H9 (cell line): ENCODE data around the gene CARD11. TPM values are rescaled to one million over a fixed set of nuclear protein-coding genes. Genes with fewer than 3 reads are reported as not detected.

Experiments
- DNase-seq: peaks from one replicate; pipeline ENCODE4 v3.0.0-alpha.2; 2017
- H2AFZ ChIP-seq: one replicate; pipeline ENCODE4 v1.6.1; 2013; ENCODE audit warnings: mild to moderate bottlenecking, low read length, control low read depth, moderate library complexity
- H2AK5ac ChIP-seq: 2 replicates; pipeline ENCODE4 v1.6.1; 2013; ENCODE audit warnings: low read length, control low read depth, mixed read lengths; ENCODE audit not compliant: insufficient read length
- H2BK120ac ChIP-seq: one replicate; pipeline ENCODE4 v1.6.1; 2013; ENCODE audit warnings: low read depth, mild to moderate bottlenecking, low read length, control low read depth, inconsistent platforms; ENCODE audit not compliant: poor library complexity, severe bottlenecking
- H2BK12ac ChIP-seq: 2 replicates; pipeline ENCODE4 v1.6.1; 2013; ENCODE audit warnings: low read length, control low read depth, mixed read lengths, low read depth; ENCODE audit not compliant: insufficient read length
- H2BK15ac ChIP-seq: 2 replicates; pipeline ENCODE4 v1.6.1; 2013; ENCODE audit warnings: low read depth, low read length, control low read depth
- H2BK20ac ChIP-seq: one replicate; pipeline ENCODE4 v1.6.1; 2013; ENCODE audit warnings: low read depth, mild to moderate bottlenecking, low read length, control low read depth, inconsistent platforms; ENCODE audit not compliant: poor library complexity, severe bottlenecking
- H2BK5ac ChIP-seq: 2 replicates; pipeline ENCODE4 v1.6.1; 2013; ENCODE audit warnings: low read length, control low read depth, mixed read lengths; ENCODE audit not compliant: insufficient read length
- H3K14ac ChIP-seq: 2 replicates; pipeline ENCODE4 v1.6.1; 2013; ENCODE audit warnings: low read length, control low read depth; ENCODE audit not compliant: insufficient read depth
- H3K18ac ChIP-seq: 2 replicates; pipeline ENCODE4 v1.6.1; 2013; ENCODE audit warnings: low read depth, mild to moderate bottlenecking, mixed read lengths, low read length, control low read depth; ENCODE audit not compliant: insufficient read length
- H3K23ac ChIP-seq: 2 replicates; pipeline ENCODE4 v1.6.1; 2013; ENCODE audit warnings: low read length, control low read depth, mixed read lengths, low read depth; ENCODE audit not compliant: insufficient read length
- H3K23me2 ChIP-seq: 2 replicates; pipeline ENCODE4 v1.6.1; 2013; ENCODE audit warnings: low read depth, mild to moderate bottlenecking, mixed read lengths, low read length, control low read depth; ENCODE audit not compliant: insufficient read length, poor library complexity, severe bottlenecking
- H3K27ac ChIP-seq: 2 replicates; pipeline ENCODE4 v1.5.1; 2013; ENCODE audit warnings: low read length, control low read depth, mixed read lengths, low read depth; ENCODE audit not compliant: insufficient read length
- H3K27me3 ChIP-seq: 2 replicates; pipeline ENCODE4 v1.6.1; 2013; ENCODE audit warnings: low read length, control low read depth, inconsistent platforms; ENCODE audit not compliant: insufficient read depth
- H3K4ac ChIP-seq: 2 replicates; pipeline ENCODE4 v1.6.1; 2013; ENCODE audit warnings: low read depth, mild to moderate bottlenecking, control low read depth, inconsistent platforms, low read length, moderate library complexity
- H3K4me1 ChIP-seq: 2 replicates; pipeline ENCODE4 v1.6.1; 2013; ENCODE audit warnings: low read length, control low read depth, inconsistent platforms; ENCODE audit not compliant: insufficient read depth
- H3K4me2 ChIP-seq: 2 replicates; pipeline ENCODE4 v1.6.1; 2013; ENCODE audit warnings: low read length, control low read depth, mixed read lengths; ENCODE audit not compliant: insufficient read length, insufficient read depth
- H3K56ac ChIP-seq: 2 replicates; pipeline ENCODE4 v1.6.1; 2013; ENCODE audit warnings: low read depth, mild to moderate bottlenecking, mixed read lengths, low read length, control low read depth; ENCODE audit not compliant: insufficient read length
- H3K79me1 ChIP-seq: 2 replicates; pipeline ENCODE4 v1.6.1; 2013; ENCODE audit warnings: low read depth, mild to moderate bottlenecking, moderate library complexity, low read length, control low read depth, inconsistent platforms; ENCODE audit not compliant: insufficient read depth, poor library complexity, severe bottlenecking
- H3K79me2 ChIP-seq: 2 replicates; pipeline ENCODE4 v1.6.1; 2013; ENCODE audit warnings: low read length, control low read depth, inconsistent platforms; ENCODE audit not compliant: insufficient read depth
- H3K9ac ChIP-seq: 2 replicates; pipeline ENCODE4 v1.6.1; 2013; ENCODE audit warnings: low read length, control low read depth, mixed read lengths; ENCODE audit not compliant: insufficient read length; ENCODE audit errors: extremely low read depth
- H3K9me3 ChIP-seq: one replicate; pipeline ENCODE4 v1.6.1; 2013; ENCODE audit warnings: low read depth, low read length, inconsistent platforms; ENCODE audit not compliant: control insufficient read depth
- H3T11ph ChIP-seq: one replicate; pipeline ENCODE4 v1.6.1; 2013; ENCODE audit warnings: mild to moderate bottlenecking, low read length, control low read depth, inconsistent platforms
- H4K20me1 ChIP-seq: one replicate; pipeline ENCODE4 v1.6.1; 2013; ENCODE audit not compliant: control insufficient read depth, insufficient read length, insufficient read depth
- H4K5ac ChIP-seq: 2 replicates; pipeline ENCODE4 v1.6.1; 2013; ENCODE audit warnings: low read depth, mild to moderate bottlenecking, mixed read lengths, low read length, control low read depth; ENCODE audit not compliant: insufficient read length
- H4K8ac ChIP-seq: replicated peaks from 2 replicates; pipeline ENCODE4 v1.6.1; 2013; ENCODE audit warnings: low read length, control low read depth, mixed read lengths, low read depth; ENCODE audit not compliant: insufficient read length
- H4K91ac ChIP-seq: 2 replicates; pipeline ENCODE4 v1.6.1; 2013; ENCODE audit warnings: low read depth, mild to moderate bottlenecking, moderate library complexity, mixed read lengths, low read length, control low read depth; ENCODE audit not compliant: insufficient read length
- H3K27ac Mint-ChIP-seq, 3 experiments: 2 replicates in 2 of 3; 3 replicates in 1 of 3; pipeline ENCODE4 v1.8.0; 2020 to 2021; ENCODE audit warnings: mixed read lengths in 3 of 3, mild to moderate bottlenecking in 1 of 3, moderate library complexity in 1 of 3
- H3K27me3 Mint-ChIP-seq: 2 replicates; pipeline ENCODE4 v1.8.0; 2021; ENCODE audit warnings: low read depth, mild to moderate bottlenecking, moderate library complexity, mixed read lengths
- H3K36me3 Mint-ChIP-seq, 3 experiments: 2 replicates in 2 of 3; 3 replicates in 1 of 3; pipeline ENCODE4 v1.8.0; 2020 to 2021; ENCODE audit warnings: low read depth in 3 of 3, mixed read lengths in 3 of 3; ENCODE audit not compliant: insufficient read depth in 1 of 3
- H3K4me1 Mint-ChIP-seq, 2 experiments: 2 replicates each; pipeline ENCODE4 v1.8.0; 2020; ENCODE audit warnings: mixed read lengths in 2 of 2
- H3K4me3 Mint-ChIP-seq, 2 experiments: 2 replicates in 1 of 2; 3 replicates in 1 of 2; pipeline ENCODE4 v1.8.0; 2020 to 2021; ENCODE audit warnings: mild to moderate bottlenecking in 2 of 2, mixed read lengths in 2 of 2, moderate library complexity in 1 of 2
- H3K9me3 Mint-ChIP-seq, 2 experiments: 2 replicates in 1 of 2; 3 replicates in 1 of 2; pipeline ENCODE4 v1.8.0; 2020; ENCODE audit warnings: mild to moderate bottlenecking in 2 of 2, mixed read lengths in 2 of 2, moderate library complexity in 1 of 2
- CTCF ChIP-seq: fragments of 200-600 bp; sonication (generic); conservative IDR thresholded peaks from 3 replicates; pipeline ENCODE4 v1.8.0; 2021; ENCODE audit warnings: antibody characterized with exemption, mild to moderate bottlenecking
- WGBS: extraction: QIAGEN DNeasy Blood & Tissue Kit; methylation state at CpG from one replicate; pipeline ENCODE4 v1.1.7; 2013; ENCODE audit warnings: missing lambda C conversion rate, low lambda C conversion rate, mixed read lengths; ENCODE audit not compliant: insufficient read length; ENCODE audit errors: extremely low coverage; 5-methylcytosine and 5-hydroxymethylcytosine counted together
- total RNA-seq: library from RNA; stranded (reverse); gene quantifications from 2 replicates; pipeline ENCODE4 v1.2.1, GENCODE V29; 2021

The CARD11 gene
- total RNA-seq, 1 experiment from 2014 or later, result 20.0 TPM

- Mint-ChIP-seq H3K4me1 (peaks cover 2 to 3% of the 10 kb centered on the region in 2 experiments; a peak in 2 of 4 replicates), H3K9me3 (peaks cover 28 to 30% of the 10 kb centered on the region in 2 experiments), H3K4me3 (no peak overlapping the region; a peak in 1 of 5 replicates), H3K36me3 (peaks cover 15 to 26% (median 17%) of the 10 kb centered on the region in 3 experiments), H3K27ac (peak overlapping the region in 1 of 3 experiments; percentile 49; a peak in 1 of 7 replicates), H3K27me3 (peaks cover 1% of the 10 kb centered on the region; the same call in 1 of the 2 replicates)
- Histone ChIP-seq H3K23me2 (no peaks in the 10 kb centered on the region), H2BK15ac (no peak overlapping the region), H3K18ac (no peak overlapping the region), H3K4me2 (no peak overlapping the region), H3K79me2 (no peaks in the 10 kb centered on the region), H3K9me3 (no peaks in the 10 kb centered on the region), H4K20me1 (no peaks in the 10 kb centered on the region), H4K5ac (no peak overlapping the region), H2BK5ac (no peak overlapping the region), H2BK120ac (no peak overlapping the region), H2AK5ac (no peak overlapping the region), H3K4ac (no peak overlapping the region), H2BK20ac (no peak overlapping the region), H3K79me1 (no peaks in the 10 kb centered on the region), H4K91ac (no peak overlapping the region), H3K4me1 (no peaks in the 10 kb centered on the region), H3K14ac (no peak overlapping the region), H3K23ac (no peak overlapping the region), H3K27ac (no peak overlapping the region), H3K56ac (no peak overlapping the region), H3T11ph (no peak overlapping the region), H4K8ac (no peak overlapping the region), H3K9ac (no peak overlapping the region), H2BK12ac (no peak overlapping the region), H3K27me3 (no peaks in the 10 kb centered on the region), H2AFZ (no peak overlapping the region)
- WGBS, result no CpG with 5 or more reads among the region's 17 CpGs
- no peak for DNase-seq
- no peak for TF ChIP-seq CTCF
Measured at GRCh38 chr7:2993396-2993795, 50.3 kb downstream of the CARD11 start.
